SK-N-SH (cell line): ENCODE results near the gene IL22RA1.

Experiments
- CTCF ChIP-seq: fragments of 200-600 bp; sonication (generic); IDR thresholded peaks from 2 replicates; pipeline ENCODE4 v1.6.1; 2017; ENCODE audit warnings: antibody characterized with exemption, mild to moderate bottlenecking, moderate library complexity
- EZH2phosphoT487 ChIP-seq: fragments of 200-600 bp; sonication (generic); IDR thresholded peaks from 2 replicates; pipeline ENCODE4 v1.6.1; 2017; ENCODE audit warnings: low read depth, mixed run types, mild to moderate bottlenecking, antibody characterized with exemption, moderate library complexity, borderline replicate concordance
- MAX ChIP-seq: IDR thresholded peaks from 2 replicates; pipeline ENCODE4 v1.4.0; 2012; ENCODE audit warnings: low read depth
- NRF1 ChIP-seq: IDR thresholded peaks from 2 replicates; pipeline ENCODE4 v1.6.1; 2012; ENCODE audit warnings: low read depth, mild to moderate bottlenecking, low read length
- POLR2AphosphoS5 ChIP-seq: IDR thresholded peaks from 2 replicates; pipeline ENCODE4 v1.6.1; 2012; ENCODE audit warnings: low read depth, low read length
- RAD21 ChIP-seq: IDR thresholded peaks from 2 replicates; pipeline ENCODE4 v1.6.1; 2012; ENCODE audit warnings: mild to moderate bottlenecking, low read length
- REST ChIP-seq: IDR thresholded peaks from 2 replicates; pipeline ENCODE4 v1.6.1; 2012; ENCODE audit warnings: mild to moderate bottlenecking, low read depth, low read length, moderate library complexity
- SMC3 ChIP-seq: IDR thresholded peaks from 2 replicates; pipeline ENCODE4 v1.6.1; 2012; ENCODE audit warnings: low read depth, low read length, improper control_type of control experiment
- TF ChIP-seq, protein P1 (sequence below): IDR thresholded peaks from 2 replicates; pipeline ENCODE4 v1.4.0; 2012; ENCODE audit warnings: low read depth, borderline replicate concordance

DNA sequence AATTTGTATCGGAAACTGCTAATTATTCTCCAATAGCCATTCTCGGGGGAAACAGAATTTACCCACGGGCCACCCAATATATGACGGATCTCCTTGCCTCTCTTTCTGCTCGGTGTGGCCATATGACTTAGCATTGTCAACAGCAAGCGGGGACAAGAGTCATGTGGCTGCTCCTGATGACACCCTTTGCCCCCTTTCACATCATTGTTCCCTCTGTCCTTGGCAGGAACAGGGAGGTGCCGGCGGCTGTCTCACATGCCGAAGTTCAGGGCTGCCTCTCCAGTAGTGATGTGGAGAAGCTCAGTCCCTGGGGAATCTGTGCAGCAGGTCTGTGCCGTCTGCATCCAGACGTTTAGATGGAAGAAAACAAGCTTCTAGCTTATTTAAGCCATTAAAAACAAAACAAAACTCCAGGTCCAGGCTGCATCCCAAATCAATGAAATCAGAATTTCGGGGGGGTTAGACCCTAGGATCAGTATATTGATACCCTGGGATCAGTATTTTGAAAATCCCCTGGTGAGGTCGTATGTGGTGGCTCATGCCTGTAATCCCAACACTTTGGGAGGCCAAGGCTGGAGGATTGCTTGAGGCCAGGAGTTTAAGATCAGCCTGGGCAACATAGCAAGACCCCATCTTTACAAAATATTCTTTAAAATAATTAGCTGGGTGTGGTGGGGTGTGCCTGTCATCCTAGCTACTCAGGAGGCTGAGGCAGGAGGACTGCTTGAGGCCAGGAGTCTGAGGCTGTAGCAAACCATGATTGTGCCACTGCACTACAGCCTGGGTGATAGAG, 41.8 kb downstream of the IL22RA1 start:
- TF ChIP-seq CTCF: no peak
- TF ChIP-seq POLR2AphosphoS5: no peak
- TF ChIP-seq NRF1: no peak
- TF ChIP-seq EZH2phosphoT487: no peak
- TF ChIP-seq RAD21: no peak
- TF ChIP-seq MAX: no peak
- TF ChIP-seq REST: no peak
- TF ChIP-seq SMC3: no peak
- TF ChIP-seq, protein P1, sequence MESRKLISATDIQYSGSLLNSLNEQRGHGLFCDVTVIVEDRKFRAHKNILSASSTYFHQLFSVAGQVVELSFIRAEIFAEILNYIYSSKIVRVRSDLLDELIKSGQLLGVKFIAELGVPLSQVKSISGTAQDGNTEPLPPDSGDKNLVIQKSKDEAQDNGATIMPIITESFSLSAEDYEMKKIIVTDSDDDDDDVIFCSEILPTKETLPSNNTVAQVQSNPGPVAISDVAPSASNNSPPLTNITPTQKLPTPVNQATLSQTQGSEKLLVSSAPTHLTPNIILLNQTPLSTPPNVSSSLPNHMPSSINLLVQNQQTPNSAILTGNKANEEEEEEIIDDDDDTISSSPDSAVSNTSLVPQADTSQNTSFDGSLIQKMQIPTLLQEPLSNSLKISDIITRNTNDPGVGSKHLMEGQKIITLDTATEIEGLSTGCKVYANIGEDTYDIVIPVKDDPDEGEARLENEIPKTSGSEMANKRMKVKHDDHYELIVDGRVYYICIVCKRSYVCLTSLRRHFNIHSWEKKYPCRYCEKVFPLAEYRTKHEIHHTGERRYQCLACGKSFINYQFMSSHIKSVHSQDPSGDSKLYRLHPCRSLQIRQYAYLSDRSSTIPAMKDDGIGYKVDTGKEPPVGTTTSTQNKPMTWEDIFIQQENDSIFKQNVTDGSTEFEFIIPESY: no peak
